HG02642 (cell line): Measurements from ENCODE around the gene ERVW-1.
"Not testable (repeated sequence)": the region's sequence is repeated elsewhere in the genome, so short reads cannot be mapped to it uniquely, and the experiment has no call there.

ENCODE experiments used
- ATAC-seq: cut with Tn5 transposase; IDR thresholded peaks from one replicate; pipeline ENCODE4 v1.9.1; 2021; ENCODE audit warnings: mild to moderate bottlenecking; ENCODE audit not compliant: unreplicated experiment, poor library complexity

ERVW-1 gene

GRCh38 chr7:92475851-92476590, 1.7 kb downstream of the ERVW-1 start:
- not testable (repeated sequence) for ATAC-seq

DNA sequence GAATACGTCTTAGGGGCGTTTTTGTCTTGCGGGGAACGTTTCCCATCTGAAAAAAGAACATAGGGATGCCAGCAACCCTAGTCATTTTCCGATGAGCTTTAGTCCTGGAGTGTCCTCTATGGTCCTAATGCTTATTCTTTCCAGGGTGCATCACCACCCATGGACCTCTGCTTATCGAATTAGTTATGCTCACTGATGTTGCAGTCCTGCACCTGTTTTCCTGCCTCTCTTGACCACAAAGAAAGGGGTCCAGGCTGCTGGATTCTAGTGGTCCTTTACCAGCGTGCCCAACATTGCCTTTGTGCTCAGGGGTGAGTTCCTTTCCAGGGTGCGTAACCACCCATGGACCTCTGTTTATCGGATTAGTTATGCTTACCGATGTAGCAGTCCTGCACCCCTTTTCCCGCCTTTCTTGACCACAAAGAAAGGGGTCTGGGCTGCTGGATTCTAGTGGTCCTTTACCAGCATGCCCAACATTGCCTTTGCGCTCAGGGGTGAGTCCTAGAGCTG, 2.4 kb downstream of the ERVW-1 start:
- not testable (repeated sequence) for ATAC-seq

- ATAC-seq: not testable (repeated sequence)
These were observed 3.8 kb downstream of the ERVW-1 start for GRCh38 chr7:92473989-92474388.

GRCh38 chr7:92468589-92468988, 9.2 kb downstream of the ERVW-1 start:
- not testable (repeated sequence) for ATAC-seq

DNA sequence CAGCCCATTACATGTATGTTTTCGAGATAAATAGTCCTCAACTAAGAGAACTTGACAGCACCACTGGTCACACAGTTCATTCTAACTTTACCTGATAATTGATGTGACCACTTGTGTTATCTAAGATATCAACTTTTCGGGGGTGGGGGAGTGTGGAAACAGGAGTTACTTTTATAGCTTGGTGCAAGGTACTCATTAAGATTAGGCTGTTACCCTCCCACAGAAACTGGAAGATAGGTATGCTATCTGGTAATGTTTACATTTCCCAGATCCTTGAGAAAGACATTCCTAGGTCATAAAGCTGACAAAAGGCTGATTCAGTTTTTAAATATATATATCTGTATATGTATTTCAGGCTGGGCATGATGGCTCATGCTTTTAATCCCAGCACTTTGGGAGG, 11.1 kb downstream of the ERVW-1 start:
- no peak for ATAC-seq

GRCh38 chr7:92464515-92464914, 13.2 kb downstream of the ERVW-1 start:
- no peak for ATAC-seq

DNA sequence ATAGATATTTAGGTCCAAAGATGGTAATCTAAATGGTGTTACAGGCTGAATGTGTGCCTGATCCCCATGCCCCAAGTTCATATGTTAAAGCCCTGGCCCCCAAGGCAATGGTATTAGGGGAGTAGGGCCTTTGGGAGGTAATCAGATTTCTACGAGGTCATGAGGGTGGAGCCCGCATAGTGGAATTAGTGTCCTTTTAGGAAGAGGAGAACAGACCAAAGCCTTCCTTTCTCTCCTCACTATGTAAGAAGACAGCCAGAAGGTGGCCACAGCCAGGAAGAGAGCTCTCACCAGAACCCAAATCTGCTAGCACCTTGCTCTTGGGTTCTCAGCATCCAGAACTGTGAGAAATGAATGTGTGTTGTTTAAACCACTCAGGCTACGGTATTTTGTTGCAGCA, 15.2 kb downstream of the ERVW-1 start:
- no peak for ATAC-seq

GRCh38 chr7:92461027-92462003, 16.4 kb downstream of the ERVW-1 start:
- peak; percentile 76 for ATAC-seq

DNA sequence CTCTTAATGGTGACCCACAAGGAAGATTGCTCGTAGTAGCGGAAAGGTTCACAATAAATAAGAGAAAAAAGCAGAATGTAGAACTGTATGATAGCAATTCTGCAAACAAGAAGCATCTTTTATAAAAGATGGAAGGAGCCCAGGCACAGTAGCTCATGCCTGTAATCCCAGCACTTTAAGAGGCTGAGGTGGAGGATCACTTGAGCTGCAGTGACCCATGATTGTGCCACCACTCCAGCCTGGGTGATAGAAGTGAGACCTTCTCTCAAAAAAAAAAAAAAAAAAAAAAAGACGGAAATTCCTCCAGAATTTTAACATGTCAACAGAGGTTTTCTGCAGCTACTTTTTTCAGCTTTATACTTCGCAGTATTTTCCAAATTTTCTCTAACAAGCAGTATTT, 17.2 kb downstream of the ERVW-1 start:
- no peak for ATAC-seq

- ATAC-seq: no peak
These were observed 17.6 kb downstream of the ERVW-1 start for GRCh38 chr7:92460109-92460508.

- ATAC-seq: no peak
These were observed 21.5 kb downstream of the ERVW-1 start for GRCh38 chr7:92456236-92456635.

DNA sequence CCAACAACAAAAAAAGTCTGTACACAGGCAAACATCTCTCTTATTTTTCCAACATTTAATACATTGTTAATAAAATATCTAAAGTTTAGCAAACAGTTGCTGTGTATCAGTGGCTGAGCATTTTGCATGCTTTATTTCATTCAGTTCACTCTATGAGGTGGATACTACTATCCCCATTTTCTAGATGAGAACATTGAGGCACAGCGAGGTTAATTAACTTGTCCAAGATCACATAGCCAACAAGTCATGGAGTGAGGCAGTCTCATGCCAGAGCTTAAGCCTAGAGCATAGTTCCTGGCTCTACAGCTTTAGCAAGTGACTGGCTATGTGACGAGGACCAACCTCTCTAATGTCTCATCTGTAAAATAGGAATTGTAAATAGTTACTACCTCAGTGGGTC, 26.1 kb downstream of the ERVW-1 start:
- no peak for ATAC-seq

DNA sequence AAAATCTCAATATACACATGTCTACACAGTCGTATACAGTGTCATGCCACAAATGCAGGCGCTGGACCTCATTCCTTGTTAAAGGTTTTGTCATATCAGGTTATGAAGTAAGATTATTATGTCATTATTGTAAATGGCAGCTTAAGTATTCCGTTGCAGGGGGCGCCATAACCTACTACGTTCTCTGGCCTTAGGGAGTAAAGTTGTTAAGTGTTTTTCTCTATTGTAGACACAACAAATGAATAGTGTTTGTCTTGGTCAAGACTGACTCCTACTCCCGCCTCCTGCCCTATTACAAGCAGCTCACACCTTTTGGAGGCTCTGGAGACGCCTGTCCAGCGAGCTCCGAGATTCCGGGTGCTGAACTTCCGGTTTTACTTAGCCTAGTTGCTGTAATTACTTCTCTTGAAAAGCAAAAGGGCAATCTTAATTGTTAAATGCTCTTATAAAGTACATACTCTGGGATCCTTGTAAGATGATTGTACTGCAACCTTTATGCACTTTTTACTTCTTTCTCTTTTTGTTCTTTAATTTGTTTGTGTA, 29.5 kb downstream of the ERVW-1 start:
- ATAC-seq: peak; percentile 47

DNA sequence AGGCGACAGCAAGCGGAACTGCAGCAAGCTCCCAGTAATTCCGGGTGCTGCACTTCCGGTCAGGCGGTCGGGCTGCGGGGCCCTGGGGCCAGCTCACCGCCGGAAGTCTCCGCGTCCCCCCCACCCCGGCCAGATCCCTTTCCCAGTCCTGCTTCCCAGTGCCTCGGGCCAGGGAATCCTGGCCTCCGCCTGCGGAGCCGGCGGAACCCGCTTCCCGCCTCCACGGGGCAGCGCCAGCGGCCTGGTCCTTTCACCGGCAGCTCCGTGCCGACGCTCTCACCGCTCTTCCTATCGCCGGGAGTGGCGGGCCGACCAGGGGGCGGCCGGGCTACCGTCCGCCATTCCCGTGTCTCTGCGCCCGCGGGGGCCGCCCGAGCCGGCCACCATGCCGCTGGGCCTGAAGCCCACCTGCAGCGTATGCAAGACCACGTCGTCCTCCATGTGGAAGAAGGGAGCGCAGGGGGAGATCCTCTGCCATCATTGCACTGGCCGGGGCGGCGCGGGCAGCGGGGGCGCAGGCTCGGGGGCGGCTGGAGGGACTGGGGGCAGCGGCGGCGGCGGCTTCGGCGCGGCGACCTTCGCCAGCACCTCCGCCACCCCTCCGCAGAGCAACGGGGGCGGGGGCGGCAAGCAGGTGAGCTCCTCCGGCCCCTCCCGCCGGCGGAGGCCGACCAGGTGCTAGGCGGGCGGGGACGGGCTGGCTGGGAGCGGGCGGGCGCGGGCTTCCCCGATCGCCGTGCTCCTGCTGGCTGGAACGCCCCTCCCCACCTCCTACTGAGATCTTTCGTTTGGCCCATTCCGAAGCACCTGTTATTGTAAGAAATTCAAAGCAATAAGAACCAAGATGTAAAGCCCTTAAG, 30.2 kb downstream of the ERVW-1 start, which contains the start of gene GATAD1:
GATAD1 (plus strand) TSS at position 138 of the 860 bp plus-strand sequence; CDS start at position 386, 248 bp downstream.
- peak; percentile 88 for ATAC-seq

- no peak for ATAC-seq
These were observed 30.8 kb downstream of the ERVW-1 start for GRCh38 chr7:92446869-92447344.

GRCh38 chr7:92442720-92443119, 35.0 kb downstream of the ERVW-1 start:
- not testable (repeated sequence) for ATAC-seq

- no peak for ATAC-seq
These were observed 39.7 kb downstream of the ERVW-1 start for GRCh38 chr7:92437956-92438491.

DNA sequence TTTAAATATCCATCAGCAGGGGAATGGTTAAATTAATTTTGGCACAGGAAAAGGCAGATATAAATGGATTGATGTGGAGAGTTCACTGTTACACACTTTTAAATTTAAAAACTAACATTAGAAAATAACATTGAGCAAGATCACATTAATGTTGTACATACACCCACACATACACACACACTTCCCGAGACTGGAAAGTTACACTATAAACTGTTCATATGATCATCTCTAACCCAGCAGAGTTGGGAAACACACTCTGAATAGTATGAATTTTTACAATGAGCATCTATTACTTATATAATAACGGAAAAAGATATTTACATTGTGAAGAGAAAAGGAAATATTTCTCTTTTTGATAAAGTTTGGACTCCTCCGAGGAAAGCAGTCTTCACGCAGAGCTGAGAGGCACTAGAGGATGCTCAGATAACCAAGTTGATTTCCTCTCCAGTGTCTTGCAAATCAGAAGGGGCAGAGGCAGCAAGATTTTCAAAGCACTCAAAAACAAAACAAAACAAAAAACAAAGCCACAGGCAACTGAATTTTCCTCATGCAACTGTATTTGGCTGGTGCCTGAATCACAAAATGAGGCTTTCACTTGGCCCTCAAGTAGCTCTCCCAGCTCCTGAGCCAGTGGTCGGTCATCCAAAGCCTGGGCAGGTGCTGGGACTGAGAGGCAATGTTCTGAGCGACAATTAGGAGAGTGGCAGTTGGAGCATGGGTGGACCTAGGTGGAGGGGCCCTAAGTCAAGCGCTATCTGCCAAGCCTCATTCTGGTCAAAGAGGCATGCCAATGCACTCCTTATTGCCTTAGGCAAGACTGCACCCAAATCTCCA, 40.9 kb downstream of the ERVW-1 start:
- ATAC-seq: no peak
